ENCODE measurements around the gene GAL3ST2. TPM values are rescaled to one million over a fixed set of nuclear protein-coding genes. Genes with fewer than 3 reads are reported as not detected.

Gene GAL3ST2
- total and polyA plus RNA-seq, 2 of the 8 experiments (the other 6 are each of a cell fraction or from before 2014, with no cell fraction given), result not detected

GRCh38 chr2:241844066-241844728, 67.6 kb downstream of the GAL3ST2 start (continued):
- TF ChIP-seq NANOG (IDR thresholded peaks at IDR 0.05; ENCODE audit: insufficient read depth, low read depth, low read length, poor library complexity, severe bottlenecking), result no peak
- peak; percentile 59; the same call in 1 of the 2 replicates for TF ChIP-seq E2F6 (IDR thresholded peaks at IDR 0.05)
- no peak for TF ChIP-seq MAFK (IDR thresholded peaks at IDR 0.05; ENCODE audit: low read depth, low read length)
- no peak for TF ChIP-seq CHD1 (IDR thresholded peaks at IDR 0.05; ENCODE audit: low read depth, low read length)
- TF ChIP-seq NRF1 (IDR thresholded peaks at IDR 0.05; ENCODE audit: low read depth, low read length), result no peak

Measured in H1 (cell line).